A673 (cell line): ENCODE data around the gene KCNQ4. TPM values are rescaled to one million over a fixed set of nuclear protein-coding genes. Genes with fewer than 3 reads are reported as not detected.

Experiments
- BruUV-seq: library from RNA; stranded (reverse); fragments of 400-500 nt; replicated peaks from 2 replicates; lab custom pipeline; 2021; lab: Mats Ljungman, UMichigan
- CTCF ChIA-PET: fragments of 300-600 bp; sonication (Branson Sonifier 250); formaldehyde crosslinking; loops from one replicate; lab custom pipeline; 2022; ENCODE audit warnings: antibody characterized with exemption; lab: Charles Lee
- POLR2A ChIA-PET: fragments of 300-600 bp; sonication (Branson Sonifier 250); formaldehyde crosslinking; loops from one replicate; lab custom pipeline; 2022; ENCODE audit warnings: antibody characterized with exemption; ENCODE audit not compliant: low non-redundant PET; lab: Charles Lee
- DNase-seq: peaks from one replicate; pipeline ENCODE4 v3.0.0-alpha.2; 2015; ENCODE audit warnings: low spot score
- H3K27ac ChIP-seq: fragments of 200-600 bp; sonication (generic); 2 replicates; pipeline ENCODE4 v1.5.1; 2016; ENCODE audit warnings: mixed run types, low read depth, mild to moderate bottlenecking, mixed read lengths, antibody characterized with exemption, low read length; ENCODE audit not compliant: poor library complexity, severe bottlenecking
- H3K27me3 ChIP-seq: fragments of 200-600 bp; sonication (generic); replicated peaks from 2 replicates; pipeline ENCODE4 v1.6.1; 2017; ENCODE audit warnings: mixed run types, low read depth, mild to moderate bottlenecking, mixed read lengths, antibody characterized with exemption, low read length; ENCODE audit not compliant: insufficient read depth, poor library complexity
- H3K36me3 ChIP-seq: fragments of 200-600 bp; sonication (generic); 2 replicates; pipeline ENCODE4 v1.6.1; 2016; ENCODE audit warnings: mixed run types, mild to moderate bottlenecking, mixed read lengths, antibody characterized with exemption, low read length; ENCODE audit not compliant: insufficient read depth, poor library complexity, severe bottlenecking
- H3K4me1 ChIP-seq: fragments of 200-600 bp; sonication (generic); 2 replicates; pipeline ENCODE4 v1.6.1; 2017; ENCODE audit warnings: mixed run types, mild to moderate bottlenecking, mixed read lengths, antibody characterized with exemption, low read length; ENCODE audit not compliant: insufficient read depth, poor library complexity, severe bottlenecking
- H3K4me3 ChIP-seq: fragments of 200-600 bp; sonication (generic); 2 replicates; pipeline ENCODE4 v1.5.1; 2016; ENCODE audit warnings: low read depth, mixed run types, mild to moderate bottlenecking, mixed read lengths, low read length; ENCODE audit not compliant: poor library complexity, severe bottlenecking
- H3K9me3 ChIP-seq: fragments of 200-600 bp; sonication (generic); 2 replicates; pipeline ENCODE4 v1.6.1; 2016; ENCODE audit warnings: mixed run types, low read depth, mild to moderate bottlenecking, mixed read lengths, antibody characterized with exemption, low read length; ENCODE audit not compliant: poor library complexity, severe bottlenecking
- CTCF ChIP-seq: fragments of 300-800, 200-600 bp; sonication (generic); conservative IDR thresholded peaks from 2 replicates; pipeline ENCODE4 v1.5.1; 2017; ENCODE audit warnings: low read depth, mild to moderate bottlenecking, antibody characterized with exemption, low read length, moderate library complexity, mixed read lengths
- EZH2 ChIP-seq: fragments of 200-600 bp; sonication (generic); IDR thresholded peaks from 2 replicates; pipeline ENCODE4 v1.6.1; 2017; ENCODE audit warnings: borderline replicate concordance, low read depth, mild to moderate bottlenecking, mixed read lengths, antibody characterized with exemption, low read length; ENCODE audit not compliant: poor library complexity, severe bottlenecking
- intact Hi-C: fragments of 100-400 bp; cut with micrococcal nuclease; formaldehyde crosslinking; loops from one replicate; pipeline ENCODE4 v1.10.0; 2022; ENCODE audit not compliant: unreplicated experiment
- total RNA-seq: library from RNA; stranded (reverse); gene quantifications from 2 replicates; pipeline ENCODE4 v1.2.3, GENCODE V29; 2021

KCNQ4 gene
- total RNA-seq, 1 experiment from 2014 or later: 0.62 TPM

DNA sequence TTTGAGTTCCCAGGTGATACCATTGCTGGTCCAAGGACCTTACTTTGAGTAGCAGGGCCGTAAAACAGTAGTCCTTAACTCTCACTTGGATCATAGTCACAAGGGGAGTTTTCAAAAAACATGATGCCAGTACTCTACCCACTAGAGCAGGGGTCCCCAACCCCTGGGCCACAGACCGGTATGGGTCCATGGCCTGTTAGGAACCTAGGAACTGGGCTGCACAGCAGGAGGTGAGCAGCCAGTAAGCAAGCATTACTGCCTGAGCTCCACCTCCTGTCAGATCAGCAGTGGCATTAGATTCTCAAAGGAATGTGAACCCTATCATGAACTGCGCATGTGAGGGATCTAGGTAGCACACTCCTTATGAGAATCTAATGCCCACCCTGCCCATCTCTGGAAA lies 39.7 kb upstream of the KCNQ4 start:
- Histone ChIP-seq H3K4me1 (no peaks in the 10 kb centered on the region), H3K27ac (no peak overlapping the region), H3K4me3 (no peak overlapping the region), H3K27me3 (no peaks in the 10 kb centered on the region), H3K9me3 (no peaks in the 10 kb centered on the region), H3K36me3 (peaks cover 27% of the 10 kb centered on the region)
- no TSS peak for BruUV-seq
- POLR2A ChIA-PET: no interaction called here
- no peak for DNase-seq
- intact Hi-C loops: no loop called here
- CTCF ChIA-PET: no interaction called here
- TF ChIP-seq EZH2 (no peak), CTCF (no peak)

DNA sequence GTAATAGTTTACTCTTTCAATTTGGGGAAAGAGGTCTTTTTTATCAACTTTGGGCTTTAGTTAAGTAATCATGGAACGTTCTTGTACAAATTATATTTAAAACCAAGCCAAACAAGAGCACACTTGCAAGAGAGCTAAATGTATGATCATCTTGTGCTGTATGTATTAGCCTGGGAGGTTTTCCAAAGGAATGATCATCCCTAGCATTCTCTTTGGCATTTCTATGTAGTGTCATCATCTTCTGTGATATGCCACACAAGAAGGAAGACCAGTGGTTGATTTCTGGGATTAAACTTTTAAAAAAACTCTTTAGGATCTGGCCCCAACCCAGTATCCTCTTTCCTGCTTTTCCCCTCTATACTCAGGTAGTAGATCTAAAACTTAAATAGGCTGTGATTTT lies 38.4 kb upstream of the KCNQ4 start:
- no peak for TF ChIP-seq CTCF
- TF ChIP-seq EZH2: no peak
- BruUV-seq: no TSS peak
- no peaks in the 10 kb centered on the region for H3K4me1 ChIP-seq
- ChIA-PET POLR2A (interaction anchor here (0.6 kb wide), 1 partner anchor 42 kb away, joined by 3 read pairs; no protein-coding TSS in a partner anchor), CTCF (no interaction called here)
- no peak overlapping the region for H3K27ac ChIP-seq
- no peak for DNase-seq
- no peaks in the 10 kb centered on the region for H3K27me3 ChIP-seq
- peaks cover 29% of the 10 kb centered on the region for H3K36me3 ChIP-seq
- H3K9me3 ChIP-seq: no peaks in the 10 kb centered on the region
- intact Hi-C loops: no loop called here
- no peak overlapping the region for H3K4me3 ChIP-seq

- CTCF ChIA-PET: interaction anchor here (0.9 kb wide), 1 partner anchor 28 kb away, joined by 3 read pairs; no protein-coding TSS in a partner anchor
- H3K36me3 ChIP-seq: peaks cover 35% of the 10 kb centered on the region
- no peaks in the 10 kb centered on the region for H3K9me3 ChIP-seq
- no peak overlapping the region for H3K4me3 ChIP-seq
- POLR2A ChIA-PET: no interaction called here
- TF ChIP-seq CTCF (no peak), EZH2 (no peak)
- H3K4me1 ChIP-seq: no peaks in the 10 kb centered on the region
- intact Hi-C loops: no loop called here
- no TSS peak for BruUV-seq
- no peak overlapping the region for H3K27ac ChIP-seq
- DNase-seq: no peak
- no peaks in the 10 kb centered on the region for H3K27me3 ChIP-seq
These were observed 37.1 kb upstream of the KCNQ4 start for GRCh38 chr1:40746344-40747090.
